OCI-LY3 (cell line): ENCODE data around the gene ATP6V1G2.

Experiments
- CTCF ChIP-seq: fragments of 200-600, 300-600 bp; sonication (generic); IDR thresholded peaks from 2 replicates; pipeline ENCODE4 v1.5.1; 2014; ENCODE audit warnings: antibody characterized with exemption, low read length, low read depth
- EZH2phosphoT487 ChIP-seq: fragments of 200-600 bp; shearing (Covaris generic); IDR thresholded peaks from 2 replicates; pipeline ENCODE4 v1.6.1; 2018; ENCODE audit warnings: antibody characterized with exemption, mixed run types, low read depth

GRCh38 chr6:31569861-31570536 is 23.6 kb upstream of the ATP6V1G2 start:
- TF ChIP-seq CTCF, result no peak
- no peak for TF ChIP-seq EZH2phosphoT487
